NCI-H2107 treated with DMSO at 0.1 percent for 48 hours (cell line): ENCODE measurements around the gene LAMTOR3.
"Not testable (repeated sequence)": the region's sequence is repeated elsewhere in the genome, so short reads cannot be mapped to it uniquely, and the experiment has no call there.

Experiments
- DNase-seq: peaks from one replicate; lab custom pipeline; 2025; ENCODE audit not compliant: unreplicated experiment; lab: John Stamatoyannopoulos, UW

Gene LAMTOR3

GRCh38 chr4:99832758-99833157 is 61.5 kb downstream of the LAMTOR3 start:
- DNase-seq = no peak

- DNase-seq = no peak
Observed at GRCh38 chr4:99832321-99832720, 61.9 kb downstream of the LAMTOR3 start.

- not testable (repeated sequence) for DNase-seq
Observed at GRCh38 chr4:99830051-99830450, 64.2 kb downstream of the LAMTOR3 start.

GRCh38 chr4:99828477-99828876 is 65.8 kb downstream of the LAMTOR3 start:
- DNase-seq = no peak
